OCI-LY3 (cell line): ENCODE data around the gene ZNF185.

Experiments
- H2AFZ ChIP-seq: fragments of 200-600, 300-600 bp; shearing (Covaris generic); 2 replicates; pipeline ENCODE4 v1.6.0; 2014; ENCODE audit warnings: antibody characterized with exemption, low read depth, low read length
- H3K27ac ChIP-seq: fragments of 200-600, 300-600 bp; sonication (generic); 2 replicates; pipeline ENCODE4 v1.5.1; 2014; ENCODE audit warnings: mild to moderate bottlenecking, low read length, moderate library complexity, mixed read lengths
- H3K27me3 ChIP-seq: fragments of 200-600, 300-600 bp; sonication (generic); 2 replicates; pipeline ENCODE4 v1.6.1; 2014; ENCODE audit warnings: low read depth, low read length, mixed read lengths
- H3K36me3 ChIP-seq: fragments of 200-600, 300-600 bp; sonication (generic); replicated peaks from 2 replicates; pipeline ENCODE3; 2014; ENCODE audit warnings: low read depth, low read length, mixed read lengths
- H3K4me1 ChIP-seq: fragments of 300-600, 200-600 bp; sonication (generic); 2 replicates; pipeline ENCODE4 v1.6.1; 2014; ENCODE audit warnings: low read length, mixed read lengths
- H3K4me2 ChIP-seq: fragments of 200-600, 300-600 bp; sonication (generic); 2 replicates; pipeline ENCODE4 v1.6.1; 2014; ENCODE audit warnings: low read length, mixed read lengths
- H3K4me3 ChIP-seq: fragments of 300-600, 200-600 bp; sonication (generic); 2 replicates; pipeline ENCODE4 v1.5.1; 2014; ENCODE audit warnings: antibody characterized with exemption, mild to moderate bottlenecking, low read length, moderate library complexity
- H3K79me2 ChIP-seq: fragments of 300-600, 200-600 bp; shearing (Covaris generic); 2 replicates; pipeline ENCODE4 v1.6.1; 2014; ENCODE audit warnings: mild to moderate bottlenecking, low read length, mixed read lengths
- H3K9ac ChIP-seq: fragments of 300-600, 200-600 bp; shearing (Covaris generic); 2 replicates; pipeline ENCODE4 v1.6.0; 2014; ENCODE audit warnings: mild to moderate bottlenecking, low read length, moderate library complexity
- H3K9me3 ChIP-seq: fragments of 200-600, 300-600 bp; shearing (Covaris generic); 2 replicates; pipeline ENCODE4 v1.6.1; 2014; ENCODE audit warnings: low read length, mixed read lengths; ENCODE audit not compliant: insufficient read depth
- H4K20me1 ChIP-seq: fragments of 200-600, 300-600 bp; sonication (generic); 2 replicates; pipeline ENCODE4 v1.6.1; 2016; ENCODE audit warnings: low read length, mixed read lengths; ENCODE audit not compliant: insufficient read depth
- EZH2phosphoT487 ChIP-seq: fragments of 200-600 bp; shearing (Covaris generic); IDR thresholded peaks from 2 replicates; pipeline ENCODE4 v1.6.1; 2018; ENCODE audit warnings: antibody characterized with exemption, mixed run types, low read depth
- TF ChIP-seq, protein P1 (sequence below): fragments of 200-600, 300-600 bp; sonication (generic); IDR thresholded peaks from 2 replicates; pipeline ENCODE4 v1.5.1; 2014; ENCODE audit warnings: antibody characterized with exemption, low read length, low read depth

The ZNF185 gene

DNA sequence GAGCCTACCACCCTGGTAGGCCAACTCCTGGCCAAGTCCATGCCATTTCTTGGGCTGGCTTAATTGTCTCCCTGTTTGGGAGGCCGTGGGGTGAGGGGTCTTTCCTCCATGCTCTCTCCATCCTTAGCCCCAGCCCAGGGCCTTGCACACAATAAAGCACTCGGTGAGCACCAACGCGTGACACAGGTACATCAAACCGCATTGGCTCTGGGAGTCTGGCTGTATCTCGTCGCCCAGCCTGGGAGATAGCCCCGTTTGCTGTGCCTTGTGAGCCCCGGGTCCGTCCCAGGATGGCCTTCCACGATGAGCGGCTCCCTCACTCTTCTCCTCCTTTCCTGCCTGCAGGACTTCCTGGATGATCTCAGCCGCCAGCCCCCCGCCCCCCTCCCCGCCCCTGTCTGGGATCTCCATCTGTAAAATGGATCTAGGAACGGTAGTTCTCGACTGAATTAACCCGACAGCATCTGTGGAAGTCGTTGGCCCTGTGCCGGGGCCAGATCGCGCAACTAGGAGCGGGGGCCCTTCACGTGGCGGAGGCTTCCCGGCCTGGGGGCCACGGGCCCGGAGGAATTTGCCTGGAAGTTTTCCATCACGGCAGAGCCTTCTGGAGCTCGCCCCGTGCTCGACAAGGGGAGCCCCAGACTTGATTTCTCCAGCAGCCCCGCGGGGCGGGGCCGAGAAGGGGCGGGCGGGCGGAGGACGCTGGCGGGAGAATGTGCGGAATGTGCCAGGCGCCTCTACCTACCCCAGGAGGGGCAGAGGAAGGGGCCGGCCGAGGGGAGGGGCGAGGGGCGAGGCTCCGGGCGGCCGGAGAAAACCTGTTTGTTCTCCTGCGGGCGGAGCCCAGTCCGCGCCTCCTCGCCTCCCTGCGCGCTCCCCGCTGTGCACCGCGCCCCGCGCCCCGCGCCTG, at the start of gene ZNF185:
Gene ZNF185 (plus strand): TSS at position 846 of the 910 bp plus-strand sequence. CDS start 16,423 bp downstream, outside the sequence.
- TF ChIP-seq, protein P1, sequence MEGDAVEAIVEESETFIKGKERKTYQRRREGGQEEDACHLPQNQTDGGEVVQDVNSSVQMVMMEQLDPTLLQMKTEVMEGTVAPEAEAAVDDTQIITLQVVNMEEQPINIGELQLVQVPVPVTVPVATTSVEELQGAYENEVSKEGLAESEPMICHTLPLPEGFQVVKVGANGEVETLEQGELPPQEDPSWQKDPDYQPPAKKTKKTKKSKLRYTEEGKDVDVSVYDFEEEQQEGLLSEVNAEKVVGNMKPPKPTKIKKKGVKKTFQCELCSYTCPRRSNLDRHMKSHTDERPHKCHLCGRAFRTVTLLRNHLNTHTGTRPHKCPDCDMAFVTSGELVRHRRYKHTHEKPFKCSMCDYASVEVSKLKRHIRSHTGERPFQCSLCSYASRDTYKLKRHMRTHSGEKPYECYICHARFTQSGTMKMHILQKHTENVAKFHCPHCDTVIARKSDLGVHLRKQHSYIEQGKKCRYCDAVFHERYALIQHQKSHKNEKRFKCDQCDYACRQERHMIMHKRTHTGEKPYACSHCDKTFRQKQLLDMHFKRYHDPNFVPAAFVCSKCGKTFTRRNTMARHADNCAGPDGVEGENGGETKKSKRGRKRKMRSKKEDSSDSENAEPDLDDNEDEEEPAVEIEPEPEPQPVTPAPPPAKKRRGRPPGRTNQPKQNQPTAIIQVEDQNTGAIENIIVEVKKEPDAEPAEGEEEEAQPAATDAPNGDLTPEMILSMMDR = no peak
- no peak for TF ChIP-seq EZH2phosphoT487
- peaks cover 3% of the 10 kb centered on the region for H3K27me3 ChIP-seq
- H3K9me3 ChIP-seq = no peaks in the 10 kb centered on the region
- no peak within 1 kb of the TSS for H2AFZ ChIP-seq
- no peaks in the 10 kb centered on the region for H3K36me3 ChIP-seq
- H4K20me1 ChIP-seq = no peaks in the 10 kb centered on the region
- H3K4me3 ChIP-seq = no peak within 1 kb of the TSS
- no peak within 1 kb of the TSS for H3K4me2 ChIP-seq
- H3K9ac ChIP-seq = no peak within 1 kb of the TSS
- no peaks in the 10 kb centered on the region for H3K79me2 ChIP-seq
- H3K4me1 ChIP-seq = no peaks in the 10 kb centered on the region
- H3K27ac ChIP-seq = no peak within 1 kb of the TSS

DNA sequence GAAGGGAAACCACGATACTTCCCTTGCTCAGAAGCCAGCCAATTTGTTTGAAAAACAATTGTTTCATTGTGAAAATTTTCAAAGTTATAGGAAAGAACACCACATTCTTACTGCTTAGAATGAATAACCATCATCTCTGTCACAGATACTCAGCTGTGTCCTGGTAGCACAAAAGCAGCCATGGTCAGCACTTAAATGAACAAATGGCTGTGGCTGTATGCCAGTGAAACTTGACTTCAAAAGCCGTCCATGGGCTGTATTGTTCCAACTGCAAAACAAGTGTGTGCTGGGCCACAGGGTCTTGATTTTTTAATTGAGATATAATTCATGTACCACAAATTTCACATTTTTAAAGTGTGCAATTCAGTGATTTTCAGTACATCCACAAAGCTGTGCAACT, 47.4 kb upstream of the ZNF185 start:
- Histone ChIP-seq H3K36me3 (peaks cover 6% of the 10 kb centered on the region), H3K9me3 (no peaks in the 10 kb centered on the region)

DNA sequence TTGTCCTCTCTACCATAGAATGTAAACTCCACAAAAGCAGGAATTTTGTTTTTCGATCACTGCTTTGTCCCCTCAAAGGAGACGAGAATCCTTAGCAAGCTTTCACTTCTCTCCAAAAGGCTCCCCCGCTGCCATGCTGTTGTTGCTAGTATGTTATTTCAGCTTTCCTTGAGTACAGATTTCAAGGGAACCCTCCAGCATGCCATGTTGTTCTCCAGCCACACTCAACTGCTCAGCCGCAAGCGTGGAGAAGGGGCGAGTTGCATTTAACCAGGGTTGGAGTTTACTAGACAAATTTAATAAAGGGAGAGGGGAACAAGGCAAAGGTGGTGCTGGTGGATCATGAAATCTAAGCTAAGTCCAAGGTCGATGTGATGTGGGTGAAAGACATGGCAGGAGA, 43.9 kb upstream of the ZNF185 start:
- H3K36me3 ChIP-seq = peaks cover 8% of the 10 kb centered on the region
- no peak overlapping the region for H3K9ac ChIP-seq
- H3K79me2 ChIP-seq = no peaks in the 10 kb centered on the region
- H3K27me3 ChIP-seq = no peaks in the 10 kb centered on the region
- no peaks in the 10 kb centered on the region for H3K9me3 ChIP-seq
- no peaks in the 10 kb centered on the region for H4K20me1 ChIP-seq
- no peak overlapping the region for H3K4me3 ChIP-seq
- H2AFZ ChIP-seq = no peak overlapping the region
- H3K4me2 ChIP-seq = no peak overlapping the region
- no peak overlapping the region for H3K27ac ChIP-seq
- H3K4me1 ChIP-seq = no peaks in the 10 kb centered on the region
- TF ChIP-seq, protein P1 = no peak
- TF ChIP-seq EZH2phosphoT487 = no peak

More for the DNA sequence above, 47.4 kb upstream of the ZNF185 start:
- no peak overlapping the region for H3K4me2 ChIP-seq
- H4K20me1 ChIP-seq = no peaks in the 10 kb centered on the region
- H3K4me1 ChIP-seq = peaks cover 3% of the 10 kb centered on the region; the same call in 1 of the 2 replicates
- no peak overlapping the region for H3K27ac ChIP-seq
- TF ChIP-seq EZH2phosphoT487 = no peak
- TF ChIP-seq, protein P1 = no peak
- H3K9ac ChIP-seq = no peak overlapping the region
- no peak overlapping the region for H2AFZ ChIP-seq
- no peaks in the 10 kb centered on the region for H3K27me3 ChIP-seq
- peaks cover 3% of the 10 kb centered on the region; the same call in 1 of the 2 replicates for H3K79me2 ChIP-seq
- no peak overlapping the region for H3K4me3 ChIP-seq

DNA sequence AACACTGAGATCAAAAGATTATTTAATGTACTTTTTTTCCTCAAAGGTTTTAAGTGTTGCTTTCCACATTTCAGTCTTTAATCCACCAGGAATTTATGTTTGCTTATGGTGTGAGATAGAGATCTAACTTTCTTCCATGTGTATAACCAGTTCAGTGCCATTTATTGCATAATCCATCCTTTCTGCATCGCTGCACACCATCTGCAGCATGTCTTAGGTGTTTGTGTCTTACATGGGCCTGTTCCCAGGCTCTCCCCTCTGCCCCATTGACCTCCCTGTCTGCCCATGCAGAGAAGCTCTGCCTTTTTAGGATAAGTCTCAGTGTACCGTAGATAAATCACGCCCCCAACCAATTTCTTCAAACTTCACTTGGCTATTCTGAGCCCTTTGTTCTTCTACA, 36.8 kb upstream of the ZNF185 start:
- Histone ChIP-seq H3K27ac (no peak overlapping the region), H4K20me1 (no peaks in the 10 kb centered on the region), H3K36me3 (peaks cover 23% of the 10 kb centered on the region), H3K4me3 (no peak overlapping the region), H3K79me2 (no peaks in the 10 kb centered on the region), H3K27me3 (no peaks in the 10 kb centered on the region), H3K9me3 (no peaks in the 10 kb centered on the region), H3K4me1 (no peaks in the 10 kb centered on the region), H3K4me2 (no peak overlapping the region), H2AFZ (no peak overlapping the region), H3K9ac (no peak overlapping the region)
- TF ChIP-seq, protein P1 = no peak
